HUES64 (cell line): Measurements from ENCODE around the gene BYSL.

ENCODE experiments used
- H3K27ac ChIP-seq: 2 replicates; pipeline ENCODE4 v1.7.0; 2013; ENCODE audit warnings: low read depth, low read length, inconsistent platforms
- H3K27me3 ChIP-seq: 2 replicates; pipeline ENCODE4 v1.6.1; 2013; ENCODE audit warnings: mild to moderate bottlenecking, low read length; ENCODE audit not compliant: insufficient read depth
- H3K36me3 ChIP-seq: 2 replicates; pipeline ENCODE4 v1.6.1; 2013; ENCODE audit warnings: mild to moderate bottlenecking, low read length; ENCODE audit not compliant: insufficient read depth
- H3K4me1 ChIP-seq: 2 replicates; pipeline ENCODE4 v1.6.1; 2013; ENCODE audit warnings: mild to moderate bottlenecking, low read length, moderate library complexity; ENCODE audit not compliant: insufficient read depth
- H3K4me3 ChIP-seq: 2 replicates; pipeline ENCODE4 v1.5.1; 2013; ENCODE audit warnings: mild to moderate bottlenecking, low read length, moderate library complexity
- H3K9ac ChIP-seq: 2 replicates; pipeline ENCODE4 v1.6.1; 2013; ENCODE audit warnings: mild to moderate bottlenecking, low read depth, low read length
- H3K9me3 ChIP-seq: 2 replicates; pipeline ENCODE4 v1.6.1; 2013; ENCODE audit warnings: low read depth, low read length; ENCODE audit not compliant: insufficient read depth
- WGBS: fragments of 150-250, 120-280 bp; methylation state at CpG from one replicate; pipeline ENCODE4 v1.1.7; 2013; ENCODE audit warnings: missing lambda C conversion rate; 5-methylcytosine and 5-hydroxymethylcytosine counted together

Gene BYSL

DNA sequence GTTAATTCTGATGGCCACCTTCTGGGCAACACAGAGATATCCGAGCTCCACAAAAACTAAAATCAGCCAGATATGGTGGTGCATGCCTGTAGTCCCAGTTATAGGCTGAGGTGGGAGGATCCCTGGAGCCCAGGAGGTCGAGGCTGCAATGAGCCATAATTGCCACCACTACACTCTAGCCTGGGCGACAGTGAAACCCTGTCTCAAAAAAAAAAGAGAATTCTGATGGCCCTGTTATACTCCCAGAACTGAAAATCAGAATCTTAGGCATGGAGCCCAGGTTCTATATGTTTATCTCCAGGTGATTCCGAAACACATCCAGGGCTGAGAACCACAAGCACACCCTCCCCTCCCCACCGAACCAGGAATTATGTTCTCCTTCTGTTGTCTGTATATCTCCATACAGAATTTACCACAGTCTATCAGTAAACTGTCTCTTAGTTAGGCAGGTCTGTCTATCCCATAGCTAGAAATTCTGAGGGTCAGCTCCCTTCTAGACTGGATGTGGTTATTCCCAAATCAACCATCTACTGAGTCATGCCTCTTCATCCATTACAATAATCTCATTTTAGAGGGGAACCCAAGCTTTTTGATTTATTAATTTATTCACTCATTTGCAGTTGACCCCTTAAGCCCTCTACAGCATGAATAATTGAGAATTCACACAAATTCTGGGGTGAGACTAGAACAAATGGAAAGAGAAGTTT lies 45.1 kb downstream of the BYSL start:
- 69% methylated on average over 4 of the region's 5 CpGs for WGBS
- Histone ChIP-seq H3K9me3 (no peaks in the 10 kb centered on the region), H3K4me3 (no peak overlapping the region), H3K9ac (peak overlapping the region; percentile 52; the same call in 1 of the 2 replicates), H3K27me3 (no peaks in the 10 kb centered on the region), H3K27ac (peak overlapping the region; percentile 86), H3K36me3 (no peaks in the 10 kb centered on the region), H3K4me1 (peaks cover 31% of the 10 kb centered on the region)

DNA sequence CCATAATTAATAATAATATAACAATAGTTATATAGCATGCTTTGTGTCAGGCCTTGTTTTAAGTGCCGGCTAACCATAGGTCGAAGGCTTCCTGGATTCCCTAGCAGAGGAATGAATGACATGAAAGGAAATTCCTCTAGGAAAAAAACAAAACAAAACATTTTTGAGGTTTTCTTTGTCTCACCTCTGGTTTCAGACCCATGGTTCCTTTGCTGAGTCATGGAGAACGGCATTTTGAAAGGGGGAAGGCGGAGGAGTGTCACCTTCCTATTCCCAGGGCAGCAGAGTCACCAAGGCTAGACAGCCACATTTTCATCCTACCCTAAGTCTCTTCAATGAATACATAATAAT lies 45.6 kb downstream of the BYSL start:
- WGBS = 46% methylated on average over 4 of the region's 4 CpGs
- Histone ChIP-seq H3K4me3 (no peak overlapping the region), H3K36me3 (no peaks in the 10 kb centered on the region), H3K9ac (peak overlapping the region; percentile 52; the same call in 1 of the 2 replicates), H3K27me3 (no peaks in the 10 kb centered on the region), H3K9me3 (no peaks in the 10 kb centered on the region), H3K4me1 (peaks cover 31% of the 10 kb centered on the region), H3K27ac (peak overlapping the region; percentile 86)

DNA sequence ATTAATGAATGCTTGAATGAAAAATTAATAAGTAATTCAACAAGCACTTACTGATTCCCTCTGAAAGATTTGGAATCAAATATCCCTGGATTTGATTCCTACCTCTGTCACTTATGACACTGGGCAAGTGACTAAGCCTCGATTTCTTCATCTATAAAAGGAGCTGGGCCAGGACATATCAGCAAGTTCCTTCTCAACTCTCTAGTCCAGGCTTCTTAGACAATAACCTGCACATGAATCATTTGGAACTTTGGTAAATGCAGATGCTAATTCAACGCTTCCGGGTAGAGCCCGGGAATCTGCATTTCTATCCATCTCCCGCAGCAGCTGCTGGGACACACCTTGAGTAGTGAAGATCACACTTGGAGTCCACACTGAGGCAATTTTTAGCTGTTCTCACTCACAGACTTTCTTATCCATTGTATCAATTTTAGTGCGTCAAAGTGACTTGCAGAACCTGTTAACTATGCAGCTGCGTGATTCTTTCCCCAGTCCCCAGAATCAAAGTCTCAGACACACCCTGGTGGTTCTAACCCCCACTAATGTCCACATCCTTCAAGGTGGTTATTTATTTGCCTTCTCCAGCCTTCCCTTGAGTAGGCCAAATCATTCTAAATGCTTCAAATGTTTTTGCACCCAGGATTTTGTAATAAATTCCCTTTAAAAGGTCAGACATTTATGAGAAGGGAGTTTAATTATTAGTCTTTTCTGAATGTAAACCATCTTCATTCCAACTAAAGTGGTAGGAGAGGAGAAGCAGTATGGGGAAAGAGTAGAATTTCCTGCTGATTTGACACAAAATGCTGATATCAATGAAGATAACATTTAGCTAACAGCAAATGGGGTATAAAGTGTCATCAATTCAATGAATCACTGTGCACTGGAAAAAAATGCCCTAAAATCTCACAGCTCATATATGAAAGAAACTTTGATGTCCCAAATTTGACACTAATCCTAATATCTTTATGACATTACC lies 46.3 kb downstream of the BYSL start:
- Histone ChIP-seq H3K4me1 (peaks cover 31% of the 10 kb centered on the region), H3K27me3 (no peaks in the 10 kb centered on the region), H3K36me3 (no peaks in the 10 kb centered on the region), H3K9ac (peak overlapping the region; percentile 52; the same call in 1 of the 2 replicates), H3K27ac (peak overlapping the region; percentile 86), H3K4me3 (no peak overlapping the region), H3K9me3 (no peaks in the 10 kb centered on the region)
- 66% methylated on average over 7 of the region's 7 CpGs for WGBS

DNA sequence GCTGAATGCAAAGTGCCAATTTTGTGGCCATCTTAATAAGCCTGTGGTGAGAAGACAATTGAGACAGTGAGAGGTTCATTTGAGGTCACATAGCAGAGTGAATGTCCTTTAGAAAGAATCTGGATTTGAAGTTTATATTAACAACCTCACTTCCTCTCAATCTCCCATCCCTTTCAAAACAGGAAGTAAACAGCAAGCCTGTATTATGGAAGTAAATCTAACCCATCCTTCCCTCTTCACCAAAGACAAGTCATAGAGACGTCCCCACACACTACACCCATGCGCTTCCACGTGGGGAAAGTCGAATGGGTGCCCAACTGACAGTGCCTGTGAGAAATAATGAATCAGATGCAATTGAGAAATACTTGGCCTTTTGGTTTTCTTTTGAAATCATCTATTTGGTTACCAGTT lies 49.1 kb downstream of the BYSL start:
- Histone ChIP-seq H3K27ac (no peak overlapping the region), H3K4me3 (no peak overlapping the region), H3K27me3 (no peaks in the 10 kb centered on the region), H3K36me3 (no peaks in the 10 kb centered on the region), H3K4me1 (peaks cover 22% of the 10 kb centered on the region), H3K9ac (no peak overlapping the region), H3K9me3 (no peaks in the 10 kb centered on the region)
- 85% methylated on average over 4 of the region's 4 CpGs for WGBS

DNA sequence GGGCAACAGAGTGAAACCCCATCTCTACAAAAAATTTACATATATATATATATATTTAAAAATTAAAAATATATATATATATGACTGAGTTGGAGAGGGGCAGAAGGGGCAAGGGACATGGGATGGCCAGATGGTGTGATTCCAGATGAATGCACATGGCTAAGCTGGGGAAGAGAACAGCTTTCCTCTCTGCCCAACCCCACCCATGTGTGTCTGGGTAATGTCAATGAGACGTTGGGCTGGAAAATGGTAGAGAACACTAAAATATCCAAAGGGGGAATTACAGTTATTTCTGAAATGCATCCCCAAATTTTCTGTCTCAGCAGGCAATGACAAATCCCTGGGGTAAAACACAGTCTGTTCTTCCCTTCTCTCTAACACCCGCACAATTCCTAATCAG lies 51.5 kb downstream of the BYSL start:
- WGBS = 91% methylated on average over 2 of the region's 2 CpGs
- no peak overlapping the region for H3K9ac ChIP-seq
- H3K4me1 ChIP-seq = peaks cover 3% of the 10 kb centered on the region
- no peak overlapping the region for H3K27ac ChIP-seq
- no peaks in the 10 kb centered on the region for H3K27me3 ChIP-seq
- H3K9me3 ChIP-seq = no peaks in the 10 kb centered on the region
- no peaks in the 10 kb centered on the region for H3K36me3 ChIP-seq
- no peak overlapping the region for H3K4me3 ChIP-seq

DNA sequence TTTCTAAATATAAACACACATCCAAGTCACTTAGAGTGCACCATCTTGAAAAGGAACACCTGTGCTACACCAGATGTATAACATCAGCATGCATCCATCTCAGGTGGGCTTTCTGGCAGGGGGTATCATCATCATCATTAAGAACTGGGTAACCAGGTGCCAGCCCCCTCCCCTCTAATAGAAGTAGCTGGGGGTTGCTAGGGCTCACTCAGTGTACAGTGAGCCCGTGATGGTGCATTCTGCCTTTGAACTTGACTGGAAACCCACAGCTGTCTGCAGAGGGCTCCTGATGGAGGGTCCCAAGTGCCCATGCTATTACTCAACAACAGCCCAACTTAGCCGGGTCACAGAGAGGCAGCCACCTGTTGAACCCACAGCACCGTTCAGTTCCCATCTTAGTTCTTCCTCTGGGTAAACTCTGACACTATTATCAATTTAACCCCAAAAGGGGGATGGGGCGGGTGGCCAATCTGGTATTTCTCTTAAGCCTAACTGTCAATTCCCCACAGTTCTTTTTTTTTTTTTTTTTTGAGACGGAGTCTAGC lies 53.1 kb downstream of the BYSL start:
- H3K4me1 ChIP-seq = no peaks in the 10 kb centered on the region
- no peak overlapping the region for H3K27ac ChIP-seq
- no peaks in the 10 kb centered on the region for H3K27me3 ChIP-seq
- H3K4me3 ChIP-seq = no peak overlapping the region
- H3K9ac ChIP-seq = no peak overlapping the region
- no peaks in the 10 kb centered on the region for H3K36me3 ChIP-seq
- 90% methylated on average over 5 of the region's 5 CpGs for WGBS
- no peaks in the 10 kb centered on the region for H3K9me3 ChIP-seq

DNA sequence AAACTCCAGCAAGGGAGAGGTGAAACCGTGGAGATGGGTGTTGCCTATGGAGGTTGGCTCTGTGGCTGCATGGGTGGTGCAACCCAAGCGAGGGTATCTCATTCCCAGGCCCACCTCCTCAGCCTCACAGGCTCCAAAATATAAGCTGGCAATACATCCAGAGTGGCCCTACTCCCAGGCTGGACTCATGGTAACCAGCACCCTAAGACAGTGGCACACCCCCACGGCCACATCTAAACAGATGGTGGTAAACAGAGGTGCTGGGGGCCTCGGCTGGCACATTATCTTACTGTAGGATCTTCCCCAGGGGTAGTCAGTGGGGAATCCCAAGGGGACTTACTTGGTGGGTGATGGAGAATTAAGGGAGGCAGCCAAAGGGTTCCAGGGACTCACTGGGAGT lies 54.0 kb downstream of the BYSL start:
- Histone ChIP-seq H3K27ac (no peak overlapping the region), H3K27me3 (no peaks in the 10 kb centered on the region), H3K4me3 (no peak overlapping the region), H3K36me3 (no peaks in the 10 kb centered on the region), H3K4me1 (no peaks in the 10 kb centered on the region), H3K9ac (no peak overlapping the region), H3K9me3 (no peaks in the 10 kb centered on the region)
- WGBS = 94% methylated on average over 4 of the region's 4 CpGs

DNA sequence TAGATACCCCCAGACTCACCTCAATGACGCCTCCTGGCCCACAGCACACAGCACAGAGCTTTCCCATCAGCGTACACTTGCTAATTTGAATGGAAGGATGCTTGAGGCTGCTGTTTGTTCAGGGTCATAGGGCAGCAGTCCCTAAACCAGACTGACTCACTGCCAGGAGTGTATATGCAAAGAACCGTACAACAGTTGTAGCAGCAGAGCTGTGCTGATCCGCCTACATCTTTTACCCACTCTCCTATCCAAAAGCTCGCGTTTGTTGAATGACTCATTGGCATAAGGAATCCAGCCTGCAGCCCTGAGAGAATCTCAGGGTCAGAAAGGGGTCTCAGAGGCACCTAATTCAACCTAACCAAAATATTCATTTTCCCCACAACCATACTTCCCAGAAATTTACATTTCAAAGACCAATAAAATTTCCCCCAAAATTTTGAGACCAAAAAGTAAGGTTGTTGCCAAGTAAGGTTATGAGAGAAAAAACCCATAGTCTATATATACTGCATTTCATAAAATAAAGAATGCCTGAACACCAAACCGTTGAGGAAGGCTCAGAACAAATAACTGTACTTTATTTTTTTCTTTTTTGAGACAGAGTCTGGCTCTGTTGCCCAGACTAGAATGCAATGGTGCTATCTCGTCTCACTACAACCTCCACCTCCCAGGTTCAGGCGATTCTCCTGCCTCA lies 55.6 kb downstream of the BYSL start:
- no peaks in the 10 kb centered on the region for H3K4me1 ChIP-seq
- H3K9ac ChIP-seq = no peak overlapping the region
- no peaks in the 10 kb centered on the region for H3K27me3 ChIP-seq
- H3K4me3 ChIP-seq = no peak overlapping the region
- no peak overlapping the region for H3K27ac ChIP-seq
- no peaks in the 10 kb centered on the region for H3K36me3 ChIP-seq
- 67% methylated on average over 8 of the region's 9 CpGs for WGBS
- H3K9me3 ChIP-seq = no peaks in the 10 kb centered on the region
